ENCODE measurements around the gene NDUFAF5. TPM values are rescaled to one million over a fixed set of nuclear protein-coding genes. Genes with fewer than 3 reads are reported as not detected.

The NDUFAF5 gene
- total and polyA plus RNA-seq, 2 donors from 2014 or later, result 26.4 to 52.1 TPM

DNA sequence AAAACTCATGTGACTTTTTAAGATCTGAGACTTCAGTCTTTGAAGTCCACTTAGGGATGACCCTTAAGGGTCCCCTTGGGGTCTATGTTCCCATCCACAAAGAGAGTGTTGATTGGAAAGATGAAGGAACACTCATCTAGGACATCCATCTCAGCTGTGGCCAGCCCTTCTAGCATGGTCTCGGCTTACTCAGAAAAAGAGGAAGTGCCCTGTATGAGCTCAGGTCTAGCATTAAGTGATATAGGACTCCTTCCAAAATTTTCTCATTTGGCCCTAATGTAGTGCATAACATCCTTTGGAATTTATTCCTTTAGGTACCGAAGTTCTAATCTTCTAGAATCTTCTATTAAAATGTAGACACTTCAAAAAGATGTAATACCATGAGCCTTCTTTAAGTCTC is 77.4 kb downstream of the NDUFAF5 start:
- DNase-seq, result no peak
- H3K4me3 ChIP-seq (ENCODE audit: low read length in 3 of 3), result no peak overlapping the region
- TF ChIP-seq, protein P1, sequence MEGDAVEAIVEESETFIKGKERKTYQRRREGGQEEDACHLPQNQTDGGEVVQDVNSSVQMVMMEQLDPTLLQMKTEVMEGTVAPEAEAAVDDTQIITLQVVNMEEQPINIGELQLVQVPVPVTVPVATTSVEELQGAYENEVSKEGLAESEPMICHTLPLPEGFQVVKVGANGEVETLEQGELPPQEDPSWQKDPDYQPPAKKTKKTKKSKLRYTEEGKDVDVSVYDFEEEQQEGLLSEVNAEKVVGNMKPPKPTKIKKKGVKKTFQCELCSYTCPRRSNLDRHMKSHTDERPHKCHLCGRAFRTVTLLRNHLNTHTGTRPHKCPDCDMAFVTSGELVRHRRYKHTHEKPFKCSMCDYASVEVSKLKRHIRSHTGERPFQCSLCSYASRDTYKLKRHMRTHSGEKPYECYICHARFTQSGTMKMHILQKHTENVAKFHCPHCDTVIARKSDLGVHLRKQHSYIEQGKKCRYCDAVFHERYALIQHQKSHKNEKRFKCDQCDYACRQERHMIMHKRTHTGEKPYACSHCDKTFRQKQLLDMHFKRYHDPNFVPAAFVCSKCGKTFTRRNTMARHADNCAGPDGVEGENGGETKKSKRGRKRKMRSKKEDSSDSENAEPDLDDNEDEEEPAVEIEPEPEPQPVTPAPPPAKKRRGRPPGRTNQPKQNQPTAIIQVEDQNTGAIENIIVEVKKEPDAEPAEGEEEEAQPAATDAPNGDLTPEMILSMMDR (IDR thresholded peaks at IDR 0.05; ENCODE audit: borderline replicate concordance, extremely low read depth, insufficient read depth), result no peak
- intact Hi-C loops (cut with DNase I), result no loop called here
- H3K9ac ChIP-seq (ENCODE audit: low read length in 3 of 3), result no peak overlapping the region
- H3K9me3 ChIP-seq (ENCODE audit: control insufficient read depth in 2 of 3, insufficient read depth in 1 of 3, low read length in 3 of 3), result no peaks in the 10 kb centered on the region
- no peak for FAIRE-seq
- no peaks in the 10 kb centered on the region for H3K36me3 ChIP-seq (ENCODE audit: control insufficient read depth in 2 of 3, insufficient read depth in 3 of 3, low read length in 3 of 3)
- no peaks in the 10 kb centered on the region for H3K27me3 ChIP-seq (ENCODE audit: control insufficient read depth, insufficient read depth, low read length)
- H3K4me1 ChIP-seq (ENCODE audit: control insufficient read depth in 2 of 3, insufficient read depth in 2 of 3, low read depth in 1 of 3, low read length in 3 of 3), result peaks cover 0 to 4% (median 0%) of the 10 kb centered on the region in 3 donors
- H3K27ac ChIP-seq (ENCODE audit: low read depth in 2 of 2, low read length in 2 of 2), result no peak overlapping the region

DNA sequence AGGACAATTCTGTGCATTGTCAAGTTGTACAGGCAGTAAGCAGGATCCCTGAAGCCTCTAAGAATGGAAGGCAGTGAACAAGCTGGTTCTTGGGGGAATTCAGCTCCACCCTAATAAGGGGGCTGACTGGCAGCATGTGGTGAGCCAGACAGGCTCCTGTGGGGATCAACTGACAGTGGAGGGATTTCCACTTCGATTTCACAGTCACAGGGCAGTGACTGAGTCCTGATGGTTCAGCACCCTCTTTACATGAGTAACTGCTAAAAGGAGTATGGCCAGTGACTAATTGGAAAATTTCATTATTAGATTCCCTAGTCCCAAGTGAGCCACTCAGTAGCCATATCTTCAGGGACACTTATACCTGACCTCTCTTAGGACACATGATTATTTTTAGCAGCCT is 78.4 kb downstream of the NDUFAF5 start:
- intact Hi-C loops (cut with DNase I), result no loop called here
- FAIRE-seq, result no peak
- H3K36me3 ChIP-seq (ENCODE audit: control insufficient read depth in 2 of 3, insufficient read depth in 3 of 3, low read length in 3 of 3), result no peaks in the 10 kb centered on the region

DNA sequence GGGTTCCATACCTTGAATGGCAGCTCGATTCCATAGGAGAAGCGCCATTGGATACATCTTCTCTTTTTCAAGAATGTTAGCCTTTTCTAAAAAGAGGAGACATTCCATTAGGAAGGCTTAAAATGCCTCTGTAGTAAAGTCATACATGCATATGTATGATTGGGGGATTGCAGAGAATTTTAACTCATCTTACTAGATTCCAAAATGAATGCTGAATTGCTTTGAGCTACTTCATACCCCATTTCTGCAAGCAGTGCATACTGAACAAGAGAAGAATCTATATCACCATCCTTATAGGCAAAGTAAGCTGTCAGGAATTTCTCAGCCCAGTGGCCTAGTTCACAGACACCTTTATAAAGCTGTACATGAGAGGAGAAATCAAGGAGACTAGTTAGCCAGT is 80.3 kb downstream of the NDUFAF5 start:
- H3K9ac ChIP-seq (ENCODE audit: low read length in 3 of 3), result no peak overlapping the region
- H3K27me3 ChIP-seq (ENCODE audit: control insufficient read depth, insufficient read depth, low read length), result no peaks in the 10 kb centered on the region
- H3K27ac ChIP-seq (ENCODE audit: low read depth in 2 of 2, low read length in 2 of 2), result no peak overlapping the region
- DNase-seq (no peak), FAIRE-seq (no peak)
- TF ChIP-seq, protein P1 (IDR thresholded peaks at IDR 0.05; ENCODE audit: borderline replicate concordance, extremely low read depth, insufficient read depth), result no peak
- peaks cover 0 to 4% (median 0%) of the 10 kb centered on the region in 3 donors for H3K4me1 ChIP-seq (ENCODE audit: control insufficient read depth in 2 of 3, insufficient read depth in 2 of 3, low read depth in 1 of 3, low read length in 3 of 3)
- no peaks in the 10 kb centered on the region for H3K36me3 ChIP-seq (ENCODE audit: control insufficient read depth in 2 of 3, insufficient read depth in 3 of 3, low read length in 3 of 3)
- intact Hi-C loops (cut with DNase I), result no loop called here
- no peaks in the 10 kb centered on the region for H3K9me3 ChIP-seq (ENCODE audit: control insufficient read depth in 2 of 3, insufficient read depth in 1 of 3, low read length in 3 of 3)
- no peak overlapping the region for H3K4me3 ChIP-seq (ENCODE audit: low read length in 3 of 3)

More for the DNA sequence above, 78.4 kb downstream of the NDUFAF5 start:
- Histone ChIP-seq H3K4me3 (ENCODE audit: low read length in 3 of 3) (no peak overlapping the region), H3K27me3 (ENCODE audit: control insufficient read depth, insufficient read depth, low read length) (no peaks in the 10 kb centered on the region), H3K9ac (ENCODE audit: low read length in 3 of 3) (no peak overlapping the region), H3K4me1 (ENCODE audit: control insufficient read depth in 2 of 3, insufficient read depth in 2 of 3, low read depth in 1 of 3, low read length in 3 of 3) (peaks cover 0 to 4% (median 0%) of the 10 kb centered on the region in 3 donors), H3K9me3 (ENCODE audit: control insufficient read depth in 2 of 3, insufficient read depth in 1 of 3, low read length in 3 of 3) (no peaks in the 10 kb centered on the region), H3K27ac (ENCODE audit: low read depth in 2 of 2, low read length in 2 of 2) (no peak overlapping the region)
- TF ChIP-seq, protein P1 (IDR thresholded peaks at IDR 0.05; ENCODE audit: borderline replicate concordance, extremely low read depth, insufficient read depth), result no peak
- no peak for DNase-seq

DNA sequence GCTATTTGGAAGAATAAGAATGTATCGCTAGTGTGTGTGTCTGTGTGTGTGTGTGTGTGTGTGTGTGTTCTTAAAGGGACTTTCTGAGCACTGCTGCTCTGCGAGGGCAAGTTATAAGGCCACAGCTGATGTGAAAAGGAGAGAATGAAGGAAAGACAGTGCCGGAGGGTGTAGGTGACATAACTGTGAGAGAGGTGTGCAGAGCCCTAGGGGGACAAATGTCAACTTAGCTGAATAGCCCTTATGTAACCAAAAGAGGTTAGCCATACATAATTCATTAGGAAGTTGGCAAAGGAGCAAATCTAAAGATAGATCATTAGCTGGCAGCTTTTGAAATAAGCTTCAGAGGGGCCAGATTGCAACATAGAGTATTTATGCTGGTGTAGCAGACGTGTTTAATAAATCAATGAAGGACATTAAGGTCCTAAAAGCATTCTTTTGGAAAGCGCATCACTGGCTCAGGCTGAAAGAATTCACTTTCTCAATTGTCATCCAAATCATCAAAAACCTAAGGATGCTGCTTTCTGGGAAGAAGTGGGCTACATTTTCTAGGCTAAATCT is 81.0 kb downstream of the NDUFAF5 start:
- H3K9ac ChIP-seq (ENCODE audit: low read length in 3 of 3), result no peak overlapping the region
- no peaks in the 10 kb centered on the region for H3K27me3 ChIP-seq (ENCODE audit: control insufficient read depth, insufficient read depth, low read length)
- FAIRE-seq, result no peak
- TF ChIP-seq, protein P1 (IDR thresholded peaks at IDR 0.05; ENCODE audit: borderline replicate concordance, extremely low read depth, insufficient read depth), result no peak
- no peaks in the 10 kb centered on the region for H3K9me3 ChIP-seq (ENCODE audit: control insufficient read depth in 2 of 3, insufficient read depth in 1 of 3, low read length in 3 of 3)
- H3K4me3 ChIP-seq (ENCODE audit: low read length in 3 of 3), result no peak overlapping the region
- no peaks in the 10 kb centered on the region for H3K36me3 ChIP-seq (ENCODE audit: control insufficient read depth in 2 of 3, insufficient read depth in 3 of 3, low read length in 3 of 3)
- intact Hi-C loops (cut with DNase I), result no loop called here
- peaks cover 0 to 4% (median 0%) of the 10 kb centered on the region in 3 donors for H3K4me1 ChIP-seq (ENCODE audit: control insufficient read depth in 2 of 3, insufficient read depth in 2 of 3, low read depth in 1 of 3, low read length in 3 of 3)
- DNase-seq, result peak in 2 of 5 donors; percentile 15 to 28
- H3K27ac ChIP-seq (ENCODE audit: low read depth in 2 of 2, low read length in 2 of 2), result no peak overlapping the region

All from kidney (tissue), 14 donors.